HEK293 (cell line): Measurements from ENCODE around the gene DUSP16.

Source experiments
- ZBTB7A ChIP-seq: fragments of 450-650 bp; formaldehyde crosslinking; IDR thresholded peaks from 2 replicates; pipeline ENCODE4 v1.5.1; 2016; ENCODE audit warnings: low read depth, missing biosample characterization, missing genetic modification characterization
- ZNF121 ChIP-seq: fragments of 450-650 bp; formaldehyde crosslinking; IDR thresholded peaks from 2 replicates; pipeline ENCODE4 v1.5.1; 2016; ENCODE audit warnings: missing biosample characterization, missing genetic modification characterization
- ZNF169 ChIP-seq: fragments of 450-650 bp; formaldehyde crosslinking; IDR thresholded peaks from 2 replicates; pipeline ENCODE4 v1.5.1; 2016; ENCODE audit warnings: missing biosample characterization, missing genetic modification characterization
- ZNF24 ChIP-seq: fragments of 450-650 bp; formaldehyde crosslinking; IDR thresholded peaks from 2 replicates; pipeline ENCODE4 v1.5.1; 2016; ENCODE audit warnings: missing biosample characterization, missing genetic modification characterization
- ZNF335 ChIP-seq: fragments of 450-650 bp; formaldehyde crosslinking; conservative IDR thresholded peaks from 2 replicates; pipeline ENCODE4 v1.5.1; 2016; ENCODE audit warnings: missing biosample characterization, missing genetic modification characterization
- ZNF394 ChIP-seq: fragments of 450-650 bp; formaldehyde crosslinking; IDR thresholded peaks from 2 replicates; pipeline ENCODE4 v1.5.1; 2016; ENCODE audit warnings: missing biosample characterization, missing genetic modification characterization, mild to moderate bottlenecking, moderate library complexity, borderline replicate concordance
- TF ChIP-seq, protein P1 (sequence below): sonication (generic); formaldehyde crosslinking; IDR thresholded peaks from 2 replicates; pipeline ENCODE4 v1.8.1; 2022; ENCODE audit warnings: mild to moderate bottlenecking, moderate library complexity, missing genetic modification reagents

DNA sequence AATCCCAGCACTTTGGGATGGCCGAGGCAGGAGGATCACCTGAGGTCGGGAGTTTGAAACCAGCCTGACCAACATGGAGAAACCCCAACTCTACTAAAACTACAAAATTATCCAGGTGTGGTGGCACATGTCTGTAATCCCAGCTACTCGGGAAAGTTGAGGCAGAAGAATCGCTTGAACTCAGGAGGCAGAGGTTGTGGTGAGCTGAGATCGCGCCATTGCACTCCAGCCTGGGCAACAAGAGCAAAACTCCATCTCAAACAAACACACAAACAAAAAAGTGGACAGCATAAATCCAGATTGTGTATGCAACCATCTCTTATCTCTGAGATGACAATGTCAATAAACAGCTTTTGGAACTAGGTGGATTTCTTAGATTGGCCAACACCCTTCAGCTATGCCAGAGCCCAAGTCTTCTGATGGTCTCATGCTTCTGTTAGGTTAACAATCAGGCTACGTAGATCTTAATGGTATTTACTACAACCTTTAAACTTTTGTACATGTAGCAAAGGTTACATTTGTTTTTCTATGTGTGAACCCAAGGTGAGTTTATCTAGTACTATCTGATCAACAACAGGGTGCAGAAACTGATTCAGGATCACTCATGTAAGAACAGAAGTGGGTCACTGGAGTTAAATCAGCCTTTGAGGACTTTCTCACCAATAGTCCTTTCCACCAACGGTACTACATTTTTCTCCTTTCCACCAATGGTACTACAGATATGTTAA, 73.7 kb downstream of the DUSP16 start:
- TF ChIP-seq ZBTB7A (tag by site-specific recombination) (no peak), ZNF121 (no peak), ZNF24 (no peak), ZNF169 (tag by site-specific recombination) (no peak), ZNF394 (tag by site-specific recombination) (no peak), ZNF335 (no peak)
- TF ChIP-seq, protein P1, sequence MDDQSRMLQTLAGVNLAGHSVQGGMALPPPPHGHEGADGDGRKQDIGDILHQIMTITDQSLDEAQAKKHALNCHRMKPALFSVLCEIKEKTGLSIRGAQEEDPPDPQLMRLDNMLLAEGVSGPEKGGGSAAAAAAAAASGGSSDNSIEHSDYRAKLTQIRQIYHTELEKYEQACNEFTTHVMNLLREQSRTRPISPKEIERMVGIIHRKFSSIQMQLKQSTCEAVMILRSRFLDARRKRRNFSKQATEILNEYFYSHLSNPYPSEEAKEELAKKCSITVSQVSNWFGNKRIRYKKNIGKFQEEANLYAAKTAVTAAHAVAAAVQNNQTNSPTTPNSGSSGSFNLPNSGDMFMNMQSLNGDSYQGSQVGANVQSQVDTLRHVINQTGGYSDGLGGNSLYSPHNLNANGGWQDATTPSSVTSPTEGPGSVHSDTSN (CRISPR knock-in tag): no peak
